Smooth muscle cell (in vitro differentiated cells): ENCODE data around the gene CNN3. TPM values are rescaled to one million over a fixed set of nuclear protein-coding genes. Genes with fewer than 3 reads are reported as not detected.

Experiments
- DNase-seq: peaks from one replicate; lab custom pipeline; 2025; ENCODE audit not compliant: unreplicated experiment; lab: John Stamatoyannopoulos, UW
- H2AFZ ChIP-seq: fragments of 200-600 bp; sonication (generic); 2 replicates; pipeline ENCODE4 v1.6.0; 2016; ENCODE audit warnings: antibody characterized with exemption, low read depth, mild to moderate bottlenecking
- H3F3A ChIP-seq: fragments of 200-600 bp; sonication (generic); 2 replicates; pipeline ENCODE4 v1.6.0; 2017; ENCODE audit warnings: antibody characterized with exemption, low read depth
- H3K27ac ChIP-seq: fragments of 200-600 bp; sonication (generic); 2 replicates; pipeline ENCODE4 v1.5.1; 2016; ENCODE audit warnings: low read depth, mild to moderate bottlenecking
- H3K27me3 ChIP-seq: fragments of 200-600 bp; sonication (generic); 2 replicates; pipeline ENCODE4 v1.6.1; 2016; ENCODE audit warnings: low read depth, mild to moderate bottlenecking
- H3K36me3 ChIP-seq: fragments of 200-600 bp; sonication (generic); 2 replicates; pipeline ENCODE4 v1.5.1; 2016; ENCODE audit warnings: low read depth
- H3K4me1 ChIP-seq: fragments of 200-600 bp; sonication (generic); 2 replicates; pipeline ENCODE4 v1.5.1; 2016; ENCODE audit warnings: low read depth
- H3K4me2 ChIP-seq: fragments of 200-600 bp; sonication (generic); 2 replicates; pipeline ENCODE4 v1.6.0; 2016; ENCODE audit warnings: mild to moderate bottlenecking
- H3K4me3 ChIP-seq: fragments of 200-600 bp; sonication (generic); 2 replicates; pipeline ENCODE4 v1.5.1; 2016; ENCODE audit warnings: mild to moderate bottlenecking
- H3K79me2 ChIP-seq: fragments of 200-600 bp; sonication (generic); 2 replicates; pipeline ENCODE4 v1.6.0; 2016; ENCODE audit warnings: low read depth, mild to moderate bottlenecking
- H3K9ac ChIP-seq: fragments of 200-600 bp; sonication (generic); 2 replicates; pipeline ENCODE4 v1.6.0; 2016; ENCODE audit warnings: low read depth
- H3K9me3 ChIP-seq: fragments of 200-600 bp; sonication (generic); replicated peaks from 2 replicates; pipeline ENCODE4 v1.5.1; 2016; ENCODE audit warnings: low read depth
- H4K20me1 ChIP-seq: fragments of 200-600 bp; sonication (generic); 2 replicates; pipeline ENCODE4 v1.6.0; 2016; ENCODE audit warnings: low read depth
- CTCF ChIP-seq: fragments of 200-600 bp; sonication (generic); IDR thresholded peaks from 2 replicates; pipeline ENCODE4 v1.5.1; 2017; ENCODE audit warnings: borderline replicate concordance, mild to moderate bottlenecking, antibody characterized with exemption; ENCODE audit not compliant: insufficient read depth, poor library complexity, severe bottlenecking
- WGBS: methylation state at CpG from one replicate; pipeline ENCODE4 v1.1.7; 2016; ENCODE audit warnings: low lambda C conversion rate; 5-methylcytosine and 5-hydroxymethylcytosine counted together
- polyA plus RNA-seq: library from polyadenylated mRNA; unstranded; fragments of >200 nt; fragmentation: Nextera tagmentation; extraction: Ambion mirVana; gene quantifications from 2 replicates; pipeline ENCODE4 v1.2.1, GENCODE V29; 2016
- total RNA-seq: library from RNA; depleted of rRNA; stranded (reverse); fragments of >200 nt; gene quantifications from 2 replicates; pipeline ENCODE4 v1.2.3, GENCODE V29; 2014

CNN3 gene
- total and polyA plus RNA-seq, 2 experiments from 2014 or later, result 467 to 633 TPM

GRCh38 chr1:94958081-94958480, 31.2 kb upstream of the CNN3 start:
- Histone ChIP-seq H3K27ac (no peak overlapping the region), H3K9ac (no peak overlapping the region), H3K4me3 (no peak overlapping the region), H3K4me2 (no peak overlapping the region), H3K9me3 (no peaks in the 10 kb centered on the region), H3K36me3 (no peaks in the 10 kb centered on the region), H2AFZ (no peak overlapping the region), H3K79me2 (no peaks in the 10 kb centered on the region), H3K27me3 (no peaks in the 10 kb centered on the region), H3F3A (peaks cover 8% of the 10 kb centered on the region), H3K4me1 (peaks cover 18% of the 10 kb centered on the region), H4K20me1 (no peaks in the 10 kb centered on the region)
- no peak for TF ChIP-seq CTCF
- no peak for DNase-seq
- WGBS, result 95% methylated on average over 1 of the region's 1 CpG

GRCh38 chr1:94955767-94956632, 29.1 kb upstream of the CNN3 start:
- no peak for DNase-seq
- H3K4me2 ChIP-seq, result no peak overlapping the region
- H3F3A ChIP-seq, result peaks cover 19% of the 10 kb centered on the region
- no peaks in the 10 kb centered on the region for H3K27me3 ChIP-seq
- H4K20me1 ChIP-seq, result no peaks in the 10 kb centered on the region
- 50% methylated on average over 6 of the region's 6 CpGs for WGBS
- no peaks in the 10 kb centered on the region for H3K9me3 ChIP-seq
- peak overlapping the region; percentile 68 for H3K27ac ChIP-seq
- no peak for TF ChIP-seq CTCF
- H2AFZ ChIP-seq, result peak overlapping the region; percentile 36
- H3K36me3 ChIP-seq, result no peaks in the 10 kb centered on the region
- no peak overlapping the region for H3K9ac ChIP-seq
- H3K4me1 ChIP-seq, result peaks cover 13% of the 10 kb centered on the region
- H3K4me3 ChIP-seq, result no peak overlapping the region
- no peaks in the 10 kb centered on the region for H3K79me2 ChIP-seq

GRCh38 chr1:94954263-94955220, 27.6 kb upstream of the CNN3 start:
- WGBS, result 38% methylated on average over 9 of the region's 9 CpGs

More at GRCh38 chr1:94954263-94955220, 27.6 kb upstream of the CNN3 start:
- DNase-seq, result no peak
- H3K27me3 ChIP-seq, result no peaks in the 10 kb centered on the region
- H3K9me3 ChIP-seq, result no peaks in the 10 kb centered on the region
- H3K4me1 ChIP-seq, result peaks cover 13% of the 10 kb centered on the region
- no peak overlapping the region for H3K4me3 ChIP-seq
- peak overlapping the region; percentile 68 for H3K27ac ChIP-seq
- peak overlapping the region; percentile 52 for H3K4me2 ChIP-seq
- H2AFZ ChIP-seq, result no peak overlapping the region
- H3F3A ChIP-seq, result peaks cover 19% of the 10 kb centered on the region
- H3K79me2 ChIP-seq, result no peaks in the 10 kb centered on the region
- no peaks in the 10 kb centered on the region for H4K20me1 ChIP-seq
- no peak for TF ChIP-seq CTCF
- H3K9ac ChIP-seq, result no peak overlapping the region
- no peaks in the 10 kb centered on the region for H3K36me3 ChIP-seq
